Esophagus (tissue), 2 donors: Measurements from ENCODE around the gene PRKACG. TPM values are rescaled to one million over a fixed set of nuclear protein-coding genes. Genes with fewer than 3 reads are reported as not detected.

Source experiments
- H3K27ac ChIP-seq, 2 donors: one replicate each; pipeline ENCODE4 v1.5.1; 2013; ENCODE audit warnings: low read depth in 2 of 2, mild to moderate bottlenecking in 2 of 2, inconsistent platforms in 1 of 2, low read length in 1 of 2, moderate library complexity in 1 of 2
- H3K27me3 ChIP-seq, 2 donors: one replicate each; pipeline ENCODE4 v1.6.1; 2013; ENCODE audit warnings: low read length in 2 of 2, control low read depth in 1 of 2, mild to moderate bottlenecking in 1 of 2; ENCODE audit not compliant: insufficient read depth in 2 of 2, control insufficient read depth in 1 of 2
- H3K36me3 ChIP-seq, 2 donors: one replicate each; pipeline ENCODE4 v1.6.1; 2013; ENCODE audit warnings: low read length in 1 of 2; ENCODE audit not compliant: control insufficient read depth in 2 of 2, insufficient read depth in 2 of 2
- H3K4me1 ChIP-seq, 2 donors: one replicate each; pipeline ENCODE4 v1.6.1; 2013; ENCODE audit warnings: low read length in 1 of 2; ENCODE audit not compliant: control insufficient read depth in 2 of 2, insufficient read depth in 2 of 2
- H3K4me3 ChIP-seq, 2 donors: one replicate each; pipeline ENCODE4 v1.5.1; 2013; ENCODE audit warnings: low read length in 2 of 2, mild to moderate bottlenecking in 2 of 2, low read depth in 1 of 2, moderate library complexity in 1 of 2
- H3K9me3 ChIP-seq, 2 donors: one replicate each; pipeline ENCODE4 v1.6.1; 2013; ENCODE audit warnings: mild to moderate bottlenecking in 2 of 2, low read depth in 1 of 2, low read length in 1 of 2, moderate library complexity in 1 of 2; ENCODE audit not compliant: control insufficient read depth in 2 of 2, insufficient read depth in 1 of 2
- WGBS, 2 donors: extraction: QIAGEN DNeasy Blood & Tissue Kit; methylation state at CpG; one replicate each; pipeline ENCODE4 v1.1.7; 2013; 5-methylcytosine and 5-hydroxymethylcytosine counted together
- polyA plus RNA-seq, 2 donors: library from polyadenylated mRNA; stranded (reverse); fragments of 200-250 nt; gene quantifications; one replicate each; pipeline ENCODE4 v1.2.3, GENCODE V29; 2013
- donor health status: healthy with polysubstance abuse.
- donor health status: Bipolar disorder and iron deficiency.

Gene PRKACG
- polyA plus RNA-seq, 2 donors = not detected

- 85 to 87% methylated on average over 4 of the region's 4 CpGs for WGBS, 2 donors
- peaks cover 0 to 5% of the 10 kb centered on the region in 2 donors for H3K4me1 ChIP-seq
- H3K27ac ChIP-seq = no peak overlapping the region
- H3K4me3 ChIP-seq = no peak overlapping the region
- H3K9me3 ChIP-seq = no peaks in the 10 kb centered on the region
- H3K36me3 ChIP-seq = peaks cover 5 to 12% of the 10 kb centered on the region in 2 donors
- no peaks in the 10 kb centered on the region for H3K27me3 ChIP-seq
Observed at GRCh38 chr9:69045821-69046220, 31.9 kb upstream of the PRKACG start.

- Histone ChIP-seq H3K27ac (no peak overlapping the region), H3K9me3 (no peaks in the 10 kb centered on the region), H3K4me1 (peaks cover 0 to 5% of the 10 kb centered on the region in 2 donors), H3K27me3 (no peaks in the 10 kb centered on the region), H3K36me3 (peaks cover 5 to 12% of the 10 kb centered on the region in 2 donors), H3K4me3 (no peak overlapping the region)
- 65 to 76% methylated on average over 9 of the region's 9 CpGs for WGBS, 2 donors
Observed at GRCh38 chr9:69044240-69045219, 30.6 kb upstream of the PRKACG start.

DNA sequence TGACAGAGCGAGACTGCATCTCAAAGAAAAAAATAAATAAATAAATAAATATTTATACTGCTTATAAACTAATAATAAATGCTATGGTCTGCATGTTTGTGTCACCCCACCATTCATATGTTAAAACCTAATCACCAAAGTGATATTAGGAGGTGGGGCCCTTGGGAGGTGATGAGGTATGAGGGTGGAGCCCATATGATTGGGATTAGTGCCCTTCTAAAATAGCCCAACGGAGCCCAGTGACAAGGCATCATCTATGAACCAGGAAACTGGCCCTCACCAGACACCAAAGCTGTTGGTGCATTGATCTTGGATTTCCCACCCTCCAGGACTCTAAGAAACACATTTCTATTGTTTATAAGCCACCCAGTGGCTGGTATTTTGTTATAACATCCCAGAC is 26.7 kb upstream of the PRKACG start:
- Histone ChIP-seq H3K9me3 (no peaks in the 10 kb centered on the region), H3K27me3 (no peaks in the 10 kb centered on the region), H3K4me3 (no peak overlapping the region), H3K4me1 (peaks cover 0 to 5% of the 10 kb centered on the region in 2 donors), H3K36me3 (no peaks in the 10 kb centered on the region), H3K27ac (no peak overlapping the region)
- WGBS, 2 donors = 100% methylated on average over 2 of the region's 2 CpGs

- no peaks in the 10 kb centered on the region for H3K27me3 ChIP-seq
- peak overlapping the region in 1 of 2 donors; percentile 80 for H3K4me3 ChIP-seq
- H3K9me3 ChIP-seq = no peaks in the 10 kb centered on the region
- H3K36me3 ChIP-seq = no peaks in the 10 kb centered on the region
- H3K4me1 ChIP-seq = peaks cover 0 to 2% of the 10 kb centered on the region in 2 donors
- 54 to 58% methylated on average over 10 of the region's 10 CpGs for WGBS, 2 donors
- no peak overlapping the region for H3K27ac ChIP-seq
Observed at GRCh38 chr9:69036799-69037198, 22.9 kb upstream of the PRKACG start.

DNA sequence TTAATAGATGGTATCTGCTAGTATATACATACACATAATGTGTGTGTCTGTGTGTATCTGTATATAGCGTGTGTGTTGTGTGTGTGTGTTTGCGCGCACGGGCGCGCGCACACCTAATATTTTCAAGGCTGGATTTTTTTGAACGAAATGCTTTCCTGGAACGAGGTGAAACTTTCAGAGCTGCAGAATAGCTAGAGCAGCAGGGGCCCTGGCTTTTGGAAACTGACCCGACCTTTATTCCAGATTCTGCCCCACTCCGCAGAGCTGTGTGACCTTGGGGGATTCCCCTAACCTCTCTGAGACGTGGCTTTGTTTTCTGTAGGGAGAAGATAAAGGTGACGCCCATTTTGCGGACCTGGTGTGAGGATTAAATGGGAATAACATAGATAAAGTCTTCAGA is 22.4 kb upstream of the PRKACG start:
- Histone ChIP-seq H3K4me1 (no peaks in the 10 kb centered on the region), H3K36me3 (no peaks in the 10 kb centered on the region), H3K27ac (peak overlapping the region in 1 of 2 donors; percentile 80), H3K9me3 (no peaks in the 10 kb centered on the region), H3K4me3 (peak overlapping the region; percentile 61 to 80), H3K27me3 (no peaks in the 10 kb centered on the region)
- WGBS, 2 donors = 5 to 9% methylated on average over 14 of the region's 14 CpGs

GRCh38 chr9:69035438-69036308 is 21.8 kb upstream of the PRKACG start, which contains the start of gene FXN:
Gene FXN (plus strand): TSS chr9:69035752. CDS start chr9:69035783, 31 bp downstream.
- no peaks in the 10 kb centered on the region for H3K4me1 ChIP-seq
- peak within 1 kb of the TSS; percentile 68 to 80 for H3K27ac ChIP-seq
- 1% methylated on average over 63 to 75 of the region's 75 CpGs for WGBS, 2 donors
- peak within 1 kb of the TSS; percentile 61 to 80 for H3K4me3 ChIP-seq
- H3K27me3 ChIP-seq = no peaks in the 10 kb centered on the region
- H3K9me3 ChIP-seq = no peaks in the 10 kb centered on the region
- H3K36me3 ChIP-seq = no peaks in the 10 kb centered on the region

GRCh38 chr9:69034071-69034470 is 20.2 kb upstream of the PRKACG start:
- no peaks in the 10 kb centered on the region for H3K27me3 ChIP-seq
- WGBS, 2 donors = 51 to 60% methylated on average over 2 of the region's 2 CpGs
- no peaks in the 10 kb centered on the region for H3K4me1 ChIP-seq

GRCh38 chr9:69030851-69031645 is 17.1 kb upstream of the PRKACG start:
- H3K36me3 ChIP-seq = no peaks in the 10 kb centered on the region
- H3K27me3 ChIP-seq = no peaks in the 10 kb centered on the region
- no peaks in the 10 kb centered on the region for H3K4me1 ChIP-seq
- no peak overlapping the region for H3K4me3 ChIP-seq
- H3K9me3 ChIP-seq = no peaks in the 10 kb centered on the region
- 76 to 87% methylated on average over 1 of the region's 1 CpG for WGBS, 2 donors
- H3K27ac ChIP-seq = no peak overlapping the region

More at GRCh38 chr9:69034071-69034470, 20.2 kb upstream of the PRKACG start:
- H3K9me3 ChIP-seq = no peaks in the 10 kb centered on the region
- no peaks in the 10 kb centered on the region for H3K36me3 ChIP-seq
- no peak overlapping the region for H3K27ac ChIP-seq
- no peak overlapping the region for H3K4me3 ChIP-seq

GRCh38 chr9:69029535-69029934 is 15.6 kb upstream of the PRKACG start:
- Histone ChIP-seq H3K4me3 (no peak overlapping the region), H3K27me3 (no peaks in the 10 kb centered on the region), H3K4me1 (no peaks in the 10 kb centered on the region), H3K36me3 (no peaks in the 10 kb centered on the region), H3K9me3 (no peaks in the 10 kb centered on the region), H3K27ac (no peak overlapping the region)
